Epithelial cell of esophagus (primary cell): ENCODE results near the gene ST6GALNAC1.

Experiments
- DNase-seq: peaks from one replicate; pipeline ENCODE4 v3.0.0; 2010; ENCODE audit warnings: low read depth
- H3K4me3 ChIP-seq: 2 replicates; pipeline ENCODE4 v1.5.1; 2011; ENCODE audit warnings: mild to moderate bottlenecking, low read length, control low read depth
- CTCF ChIP-seq: IDR thresholded peaks from 2 replicates; pipeline ENCODE4 v1.5.1; 2011; ENCODE audit warnings: low read depth, mild to moderate bottlenecking, low read length, control low read depth, inconsistent platforms; ENCODE audit not compliant: insufficient read depth; ENCODE audit errors: missing control alignments

The ST6GALNAC1 gene

GRCh38 chr17:76683011-76683755 is 39.6 kb upstream of the ST6GALNAC1 start:
- no peak for TF ChIP-seq CTCF
- no peak for DNase-seq
- no peak overlapping the region for H3K4me3 ChIP-seq

- H3K4me3 ChIP-seq, result no peak overlapping the region
- no peak for TF ChIP-seq CTCF
- no peak for DNase-seq
Observed at GRCh38 chr17:76682296-76682695, 38.7 kb upstream of the ST6GALNAC1 start.

- TF ChIP-seq CTCF, result peak; percentile 85
- H3K4me3 ChIP-seq, result no peak overlapping the region
- peak; percentile 73 for DNase-seq
Observed at GRCh38 chr17:76681222-76682137, 37.9 kb upstream of the ST6GALNAC1 start.

- no peak for TF ChIP-seq CTCF
- no peak for DNase-seq
Observed at GRCh38 chr17:76679239-76679638, 35.7 kb upstream of the ST6GALNAC1 start.

GRCh38 chr17:76678330-76678729 is 34.8 kb upstream of the ST6GALNAC1 start:
- no peak for DNase-seq
- no peak for TF ChIP-seq CTCF
- no peak overlapping the region for H3K4me3 ChIP-seq

More at GRCh38 chr17:76679239-76679638, 35.7 kb upstream of the ST6GALNAC1 start:
- no peak overlapping the region for H3K4me3 ChIP-seq

GRCh38 chr17:76677406-76677805 is 33.8 kb upstream of the ST6GALNAC1 start:
- TF ChIP-seq CTCF, result no peak
- DNase-seq, result no peak
- no peak overlapping the region for H3K4me3 ChIP-seq
